Body of pancreas (tissue), 4 donors: Measurements from ENCODE around the gene PCSK2. TPM values are rescaled to one million over a fixed set of nuclear protein-coding genes. Genes with fewer than 3 reads are reported as not detected.
"Not testable (repeated sequence)": the region's sequence is repeated elsewhere in the genome, so short reads cannot be mapped to it uniquely, and the experiment has no call there.

Experiments
- ATAC-seq: fragments of 150-250 bp; one replicate; pipeline ENCODE4 v1.9.1; 2016
- DNase-seq, 4 donors: peaks; one replicate each; pipeline ENCODE4 v3.0.0-alpha.2; 2019
- H3K27ac ChIP-seq, 4 donors: fragments of 200-600 bp; sonication (generic); 1 replicate in 3 of 4; 2 replicates in 1 of 4; pipeline versions ENCODE4 v1.5.1 to v1.6.1; 2016 to 2019; ENCODE audit warnings: mild to moderate bottlenecking in 1 of 4, mixed read lengths in 1 of 4, moderate library complexity in 1 of 4
- H3K27me3 ChIP-seq, 2 donors: fragments of 200-600 bp; sonication (generic); one replicate each; pipeline ENCODE4 v1.6.0; 2016; ENCODE audit warnings: mild to moderate bottlenecking in 1 of 2
- H3K36me3 ChIP-seq, 2 donors: fragments of 200-600 bp; sonication (generic); replicated peaks in 1 of 2; 2 replicates each; pipeline ENCODE4 v1.5.1; 2016; ENCODE audit warnings: low read depth in 2 of 2; ENCODE audit not compliant: insufficient read depth in 1 of 2
- H3K4me1 ChIP-seq: fragments of 200-600 bp; sonication (generic); one replicate; pipeline ENCODE4 v1.6.0; 2016
- H3K4me3 ChIP-seq, 2 donors: fragments of 200-600 bp; sonication (generic); 1 replicate in 1 of 2; 2 replicates in 1 of 2; pipeline ENCODE4 v1.5.1; 2016 to 2019
- H3K9me3 ChIP-seq, 3 donors: fragments of 200-600 bp; sonication (generic); 1 replicate in 2 of 3; 2 replicates in 1 of 3; pipeline ENCODE4 v1.5.1; 2016
- POLR2A ChIP-seq, 3 donors: fragments of 450-650 bp; IDR thresholded peaks; one replicate each; pipeline ENCODE4 v1.6.1; 2016; ENCODE audit warnings: antibody characterized with exemption in 3 of 3, mild to moderate bottlenecking in 2 of 3
- WGBS, 2 donors: methylation state at CpG; one replicate each; pipeline ENCODE4 v1.1.5; 2017; 5-methylcytosine and 5-hydroxymethylcytosine counted together
- intact Hi-C: fragments of 100-400 bp; cut with DNase I; formaldehyde crosslinking; loops from one replicate; pipeline ENCODE4 v1.15.1; 2023
- total RNA-seq, 2 donors: library from RNA; depleted of rRNA; stranded (reverse); fragments of >200 nt; gene quantifications; one replicate each; pipeline ENCODE4 v1.1.0, GENCODE V29; 2016
- TF ChIP-seq, protein P1 (sequence below), 7 experiments: fragments of 450-650 bp in 4 of 7; fragments of 200-600 bp in 3 of 7; sonication (generic) in 3 of 7; IDR thresholded peaks; one replicate each; pipeline ENCODE4 v1.5.1; 2016 to 2019; ENCODE audit warnings: antibody characterized with exemption in 7 of 7

PCSK2 gene
- total RNA-seq, 2 donors from 2014 or later: 3.3 to 7.0 TPM

DNA sequence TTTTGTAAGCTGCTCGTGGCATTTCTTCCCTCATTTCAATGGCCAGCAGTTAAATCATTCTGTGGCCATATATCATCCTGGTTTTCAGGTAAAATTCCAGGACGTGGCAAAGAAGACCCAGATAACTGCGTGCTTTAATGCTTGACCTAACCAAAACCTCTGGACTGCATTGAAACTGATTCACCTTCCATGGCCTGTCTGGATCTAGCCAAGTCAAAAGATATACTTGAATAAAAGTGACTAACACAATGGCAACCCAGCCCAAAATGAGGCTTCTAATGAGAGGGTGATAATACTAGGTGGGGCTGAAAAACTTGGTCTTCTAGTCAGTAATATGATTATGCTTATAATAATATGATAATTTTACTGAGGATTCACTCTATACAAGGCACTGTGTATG is 16.5 kb upstream of the PCSK2 start:
- no peaks in the 10 kb centered on the region for H3K27me3 ChIP-seq
- H3K4me3 ChIP-seq: no peak overlapping the region
- no peaks in the 10 kb centered on the region for H3K4me1 ChIP-seq
- no peak for DNase-seq
- no peak overlapping the region for H3K27ac ChIP-seq
- no peak for ATAC-seq
- H3K9me3 ChIP-seq: no peaks in the 10 kb centered on the region
- 53 to 59% methylated on average over 3 of the region's 3 CpGs for WGBS, 2 donors
- no peaks in the 10 kb centered on the region for H3K36me3 ChIP-seq
- intact Hi-C loops: no loop called here
- TF ChIP-seq, protein P1, sequence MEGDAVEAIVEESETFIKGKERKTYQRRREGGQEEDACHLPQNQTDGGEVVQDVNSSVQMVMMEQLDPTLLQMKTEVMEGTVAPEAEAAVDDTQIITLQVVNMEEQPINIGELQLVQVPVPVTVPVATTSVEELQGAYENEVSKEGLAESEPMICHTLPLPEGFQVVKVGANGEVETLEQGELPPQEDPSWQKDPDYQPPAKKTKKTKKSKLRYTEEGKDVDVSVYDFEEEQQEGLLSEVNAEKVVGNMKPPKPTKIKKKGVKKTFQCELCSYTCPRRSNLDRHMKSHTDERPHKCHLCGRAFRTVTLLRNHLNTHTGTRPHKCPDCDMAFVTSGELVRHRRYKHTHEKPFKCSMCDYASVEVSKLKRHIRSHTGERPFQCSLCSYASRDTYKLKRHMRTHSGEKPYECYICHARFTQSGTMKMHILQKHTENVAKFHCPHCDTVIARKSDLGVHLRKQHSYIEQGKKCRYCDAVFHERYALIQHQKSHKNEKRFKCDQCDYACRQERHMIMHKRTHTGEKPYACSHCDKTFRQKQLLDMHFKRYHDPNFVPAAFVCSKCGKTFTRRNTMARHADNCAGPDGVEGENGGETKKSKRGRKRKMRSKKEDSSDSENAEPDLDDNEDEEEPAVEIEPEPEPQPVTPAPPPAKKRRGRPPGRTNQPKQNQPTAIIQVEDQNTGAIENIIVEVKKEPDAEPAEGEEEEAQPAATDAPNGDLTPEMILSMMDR (IDR thresholded peaks at IDR 0.05): no peak

DNA sequence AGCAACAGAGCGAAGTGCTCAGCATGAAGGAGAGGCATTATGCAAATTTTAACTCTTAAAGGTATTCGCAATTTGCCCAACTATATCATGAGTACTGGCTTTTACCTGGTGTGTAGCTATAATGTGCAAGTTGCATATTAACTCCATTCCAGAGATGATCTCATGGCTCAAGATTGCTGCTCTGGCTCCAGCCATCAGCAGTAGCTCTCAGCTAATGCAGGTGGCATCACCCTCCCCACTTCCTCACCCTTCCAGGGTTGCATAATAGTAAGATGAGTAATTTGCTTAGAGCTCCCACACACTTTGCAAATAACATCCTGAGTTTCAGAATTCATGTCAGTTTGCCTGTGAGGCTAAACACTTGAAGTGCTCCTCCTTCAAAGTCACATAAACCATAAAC is 15.9 kb upstream of the PCSK2 start:
- Histone ChIP-seq H3K36me3 (no peaks in the 10 kb centered on the region), H3K4me3 (no peak overlapping the region), H3K4me1 (no peaks in the 10 kb centered on the region), H3K27me3 (no peaks in the 10 kb centered on the region), H3K27ac (no peak overlapping the region), H3K9me3 (no peaks in the 10 kb centered on the region)
- 70 to 78% methylated on average over 2 of the region's 2 CpGs for WGBS, 2 donors
- intact Hi-C loops: no loop called here
- no peak for ATAC-seq
- TF ChIP-seq, protein P1 (IDR thresholded peaks at IDR 0.05): no peak
- no peak for TF ChIP-seq POLR2A (IDR thresholded peaks at IDR 0.05)
- no peak for DNase-seq

DNA sequence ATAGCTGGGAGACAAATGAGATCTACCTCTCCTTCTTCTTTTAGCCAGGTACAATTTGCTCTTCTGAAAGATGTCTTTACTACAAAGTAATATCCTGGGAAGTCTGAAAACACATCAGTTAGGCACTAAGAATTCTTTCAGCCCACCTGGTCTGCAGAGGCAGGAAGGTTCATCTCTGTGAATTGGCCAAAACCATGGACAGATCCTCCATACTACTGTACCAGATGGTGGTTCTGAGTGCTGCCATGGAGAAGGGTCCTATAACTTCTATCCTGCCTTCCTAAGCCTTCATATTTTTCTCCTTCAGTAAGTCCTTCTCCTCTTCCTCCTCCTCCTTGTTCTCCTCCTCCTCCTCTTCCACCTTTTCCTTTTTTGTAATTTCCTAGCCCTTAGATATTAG is 11.7 kb upstream of the PCSK2 start:
- intact Hi-C loops: no loop called here
- Histone ChIP-seq H3K4me3 (no peak overlapping the region), H3K9me3 (no peaks in the 10 kb centered on the region), H3K36me3 (no peaks in the 10 kb centered on the region), H3K4me1 (no peaks in the 10 kb centered on the region), H3K27me3 (no peaks in the 10 kb centered on the region), H3K27ac (no peak overlapping the region)
- DNase-seq (no peak), ATAC-seq (no peak)
- no peak for TF ChIP-seq POLR2A (IDR thresholded peaks at IDR 0.05)
- TF ChIP-seq, protein P1 (IDR thresholded peaks at IDR 0.05): no peak

DNA sequence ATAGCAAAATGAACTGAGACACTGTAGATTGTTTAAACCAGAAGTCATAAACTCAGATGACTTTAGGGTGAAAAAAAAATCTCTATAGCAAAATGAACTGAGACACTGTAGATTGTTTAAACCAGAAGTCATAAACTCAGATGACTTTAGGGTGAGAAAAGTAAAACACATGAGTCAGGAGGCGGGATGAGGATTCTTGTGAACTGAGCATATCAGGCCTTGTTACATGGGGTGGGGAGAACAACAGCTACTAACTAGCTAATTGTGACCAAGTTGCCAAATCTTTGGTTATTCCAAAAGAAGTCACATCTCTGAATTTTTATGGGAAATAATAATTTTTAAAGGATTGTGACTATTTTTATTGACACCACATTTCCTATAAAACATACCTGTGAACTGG is 7.0 kb upstream of the PCSK2 start:
- H3K36me3 ChIP-seq, H3K9me3 ChIP-seq, H3K4me1 ChIP-seq, intact Hi-C loops, H3K27me3 ChIP-seq, ATAC-seq, DNase-seq, H3K4me3 ChIP-seq, H3K27ac ChIP-seq: not testable (repeated sequence)
- 85 to 91% methylated on average over 1 of the region's 1 CpG for WGBS, 2 donors

DNA sequence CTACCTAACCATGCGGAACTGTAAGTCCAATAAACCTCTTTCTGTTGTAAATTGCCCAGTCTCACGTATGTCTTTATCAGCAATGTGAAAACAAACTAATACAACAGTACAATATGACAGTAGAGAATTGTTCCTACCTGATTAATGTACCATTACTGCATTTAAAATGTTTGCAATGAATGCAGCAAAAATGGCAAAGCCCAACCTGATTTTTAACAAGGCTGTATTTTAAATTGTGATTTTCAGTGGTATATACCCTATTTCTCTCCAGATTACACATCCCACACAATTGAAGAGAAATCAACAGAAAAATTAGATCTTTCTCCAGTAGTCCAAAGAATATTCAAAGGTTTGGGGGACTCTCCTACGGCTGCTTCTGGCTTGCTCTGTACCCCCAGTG is 3.3 kb upstream of the PCSK2 start:
- Histone ChIP-seq H3K36me3 (no peaks in the 10 kb centered on the region), H3K9me3 (no peaks in the 10 kb centered on the region), H3K4me1 (peaks cover 17% of the 10 kb centered on the region), H3K4me3 (no peak overlapping the region), H3K27me3 (peaks cover 0 to 5% of the 10 kb centered on the region in 2 donors), H3K27ac (no peak overlapping the region)
- ATAC-seq: no peak
- no peak for DNase-seq
- TF ChIP-seq, protein P1 (IDR thresholded peaks at IDR 0.05): no peak
- TF ChIP-seq POLR2A (IDR thresholded peaks at IDR 0.05): no peak
- 39 to 41% methylated on average over 3 of the region's 3 CpGs for WGBS, 2 donors
- intact Hi-C loops: no loop called here
